ENCODE results near the gene MCEMP1.

Gene MCEMP1

GRCh38 chr19:7699417-7700401 lies 22.8 kb downstream of the MCEMP1 start:
- no peak for TF ChIP-seq CTCF (conservative IDR thresholded peaks at IDR 0.05; ENCODE audit: low read length)
- DNase-seq (ENCODE audit: low read depth): no peak
- H3K4me3 ChIP-seq (ENCODE audit: low read length): no peak overlapping the region

DNA sequence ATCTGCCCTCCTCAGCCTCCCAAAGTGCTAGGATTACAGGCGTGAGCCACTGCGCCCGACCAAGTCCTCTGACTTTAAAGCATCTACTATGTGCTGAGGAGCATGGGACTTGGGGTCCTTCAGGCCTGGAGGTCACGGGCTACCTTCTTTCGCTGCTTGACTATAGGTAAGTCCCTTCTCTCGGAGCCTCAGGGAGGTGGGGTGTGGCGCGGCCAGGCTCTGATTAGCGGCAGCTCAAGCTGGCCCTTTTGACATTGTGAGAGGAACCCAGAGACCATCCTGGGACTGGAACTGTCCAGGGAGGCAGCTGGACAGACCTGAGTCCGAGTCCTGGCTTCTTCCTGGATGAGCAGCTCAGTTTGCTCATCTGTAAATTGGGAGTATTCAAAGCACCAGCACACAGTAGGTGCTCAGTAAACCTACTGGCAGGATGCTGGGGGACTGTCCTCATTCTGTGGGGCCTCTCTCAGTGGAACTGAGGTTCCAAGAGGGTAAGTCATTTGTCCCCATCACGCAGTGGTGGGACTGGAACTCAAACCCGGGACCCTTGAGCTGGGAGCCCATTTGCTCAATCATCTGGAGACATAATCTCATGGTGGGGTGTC lies 24.3 kb downstream of the MCEMP1 start:
- no peak for TF ChIP-seq CTCF (conservative IDR thresholded peaks at IDR 0.05; ENCODE audit: low read length)
- H3K4me3 ChIP-seq (ENCODE audit: low read length): no peak overlapping the region
- DNase-seq (ENCODE audit: low read depth): no peak

- no peak for DNase-seq (ENCODE audit: low read depth)
- H3K4me3 ChIP-seq (ENCODE audit: low read length): no peak within 1 kb of the TSS
- no peak for TF ChIP-seq CTCF (conservative IDR thresholded peaks at IDR 0.05; ENCODE audit: low read length)
These were observed 25.0 kb downstream of the MCEMP1 start, which contains the start of gene FCER2 for GRCh38 chr19:7701654-7702457. Gene FCER2, minus strand, starts transcription at chr19:7702131. Its CDS starts 2,371 bp downstream, at chr19:7699760.

GRCh38 chr19:7703332-7703731 lies 26.4 kb downstream of the MCEMP1 start:
- TF ChIP-seq CTCF (conservative IDR thresholded peaks at IDR 0.05; ENCODE audit: low read length): no peak
- no peak overlapping the region for H3K4me3 ChIP-seq (ENCODE audit: low read length)
- no peak for DNase-seq (ENCODE audit: low read depth)

GRCh38 chr19:7704280-7705060 lies 27.6 kb downstream of the MCEMP1 start:
- DNase-seq (ENCODE audit: low read depth): no peak
- no peak overlapping the region for H3K4me3 ChIP-seq (ENCODE audit: low read length)
- TF ChIP-seq CTCF (conservative IDR thresholded peaks at IDR 0.05; ENCODE audit: low read length): no peak

- no peak for TF ChIP-seq CTCF (conservative IDR thresholded peaks at IDR 0.05; ENCODE audit: low read length)
- DNase-seq (ENCODE audit: low read depth): no peak
- H3K4me3 ChIP-seq (ENCODE audit: low read length): no peak overlapping the region
These were observed 28.7 kb downstream of the MCEMP1 start for GRCh38 chr19:7705387-7706187.
